HCT116 (cell line): ENCODE measurements around the gene RNF186. TPM values are rescaled to one million over a fixed set of nuclear protein-coding genes. Genes with fewer than 3 reads are reported as not detected.

Source experiments
- ATAC-seq: fragments of 200-7000 bp; cut with Tn5 transposase; 2 replicates; pipeline ENCODE4 v1.9.1; 2020; ENCODE audit warnings: mild to moderate bottlenecking, moderate library complexity
- BruUV-seq: library from RNA; stranded (reverse); fragments of 400-500 nt; replicated peaks from 2 replicates; lab custom pipeline; 2021; lab: Mats Ljungman, UMichigan
- CTCF ChIA-PET: fragments of 300-600 bp; sonication (Branson Sonifier 250); formaldehyde crosslinking; loops from one replicate; lab custom pipeline; 2021; ENCODE audit warnings: antibody characterized with exemption; lab: Charles Lee
- POLR2A ChIA-PET: fragments of 300-600, 350-600 bp; sonication (Branson Sonifier 250); formaldehyde crosslinking; loops from one replicate; lab custom pipeline; 2021; ENCODE audit warnings: antibody characterized with exemption; lab: Charles Lee
- RAD21 ChIA-PET, 2 experiments: fragments of 300-600 bp; sonication (Branson Sonifier 250); formaldehyde crosslinking; loops; one replicate each; lab custom pipeline; 2023; ENCODE audit warnings: low total read pairs in 2 of 2; ENCODE audit not compliant: uncharacterized antibody in 2 of 2, unreplicated experiment in 2 of 2, low non-redundant PET in 1 of 2; lab: Charles Lee
- DNase-seq: peaks from one replicate; pipeline ENCODE4 v3.0.0-alpha.2; 2010; ENCODE audit warnings: low read depth, low spot score
- H2AFZ ChIP-seq: fragments of 200-600 bp; shearing (Covaris generic), sonication (generic); 2 replicates; pipeline ENCODE4 v1.6.1; 2017; ENCODE audit warnings: low read depth, mixed run types, mixed read lengths, antibody characterized with exemption, low read length; ENCODE audit not compliant: poor library complexity, severe bottlenecking
- H3K27ac ChIP-seq: 2 replicates; pipeline ENCODE4 v1.5.1; 2012; ENCODE audit warnings: low read depth, low read length
- H3K27me3 ChIP-seq: fragments of 200-600 bp; sonication (generic); 2 replicates; pipeline ENCODE4 v1.6.1; 2016; ENCODE audit warnings: mixed run types, low read length, mixed read lengths; ENCODE audit not compliant: insufficient read depth
- H3K36me3 ChIP-seq, 2 experiments: fragments of 200-500 bp in 1 of 2; fragments of 200-600 bp in 1 of 2; sonication (Bioruptor generic) in 1 of 2; sonication (generic) in 1 of 2; 2 replicates each; pipeline versions ENCODE4 v1.5.1 to v1.6.1; 2014 to 2016; ENCODE audit warnings: low read length in 2 of 2, inconsistent platforms in 1 of 2, mixed read lengths in 1 of 2, mixed run types in 1 of 2; ENCODE audit not compliant: insufficient read depth in 2 of 2, control insufficient read depth in 1 of 2
- H3K4me1 ChIP-seq, 2 experiments: fragments of 200-600 bp in 1 of 2; sonication (generic) in 1 of 2; 2 replicates each; pipeline versions ENCODE4 v1.5.1 to v1.6.1; 2012 to 2017; ENCODE audit warnings: low read length in 2 of 2, inconsistent platforms in 1 of 2, mild to moderate bottlenecking in 1 of 2, mixed read lengths in 1 of 2, mixed run types in 1 of 2, moderate library complexity in 1 of 2; ENCODE audit not compliant: insufficient read depth in 2 of 2, control insufficient read depth in 1 of 2
- H3K4me2 ChIP-seq: fragments of 200-600 bp; sonication (generic); 2 replicates; pipeline ENCODE4 v1.6.1; 2017; ENCODE audit warnings: mixed run types, low read length, mixed read lengths
- H3K4me3 ChIP-seq, 2 experiments: fragments of 200-600 bp in 1 of 2; sonication (generic) in 1 of 2; replicated peaks in 1 of 2; 2 replicates each; pipeline ENCODE4 v1.5.1; 2011 to 2016; ENCODE audit warnings: low read length in 2 of 2, control low read depth in 1 of 2, low read depth in 1 of 2, mild to moderate bottlenecking in 1 of 2, mixed read lengths in 1 of 2, mixed run types in 1 of 2
- H3K79me2 ChIP-seq: fragments of 200-600 bp; sonication (generic); 2 replicates; pipeline ENCODE4 v1.6.1; 2017; ENCODE audit warnings: mild to moderate bottlenecking, mixed run types, low read length, moderate library complexity, mixed read lengths; ENCODE audit not compliant: insufficient read depth
- H3K9ac ChIP-seq: fragments of 200-600 bp; sonication (generic); 2 replicates; pipeline ENCODE4 v1.6.1; 2016; ENCODE audit warnings: low read length, mixed read lengths
- H3K9me2 ChIP-seq: fragments of 200-600 bp; sonication (generic), shearing (Covaris generic); 2 replicates; pipeline ENCODE4 v1.6.1; 2017; ENCODE audit warnings: mixed run types, mild to moderate bottlenecking, moderate library complexity; ENCODE audit not compliant: insufficient read depth
- H3K9me3 ChIP-seq, 2 experiments: fragments of 200-500 bp in 1 of 2; fragments of 200-600 bp in 1 of 2; sonication (Bioruptor generic) in 1 of 2; sonication (generic) in 1 of 2; 2 replicates each; pipeline ENCODE4 v1.6.1; 2014 to 2017; ENCODE audit warnings: low read length in 2 of 2, mixed read lengths in 2 of 2, inconsistent platforms in 1 of 2, low read depth in 1 of 2, mild to moderate bottlenecking in 1 of 2, mixed run types in 1 of 2, moderate library complexity in 1 of 2; ENCODE audit not compliant: control insufficient read depth in 1 of 2, insufficient read depth in 1 of 2
- H4K20me1 ChIP-seq: fragments of 200-600 bp; sonication (generic), shearing (Covaris generic); 2 replicates; pipeline ENCODE4 v1.6.1; 2017; ENCODE audit warnings: mixed run types, mild to moderate bottlenecking, moderate library complexity; ENCODE audit not compliant: insufficient read depth
- ATF3 ChIP-seq: IDR thresholded peaks from 2 replicates; pipeline ENCODE4 v1.6.1; 2012
- CTCF ChIP-seq, 3 experiments: fragments of 200-600 bp in 1 of 3; sonication (generic) in 1 of 3; IDR thresholded peaks in 2 of 3; conservative IDR thresholded peaks in 1 of 3; 2 replicates each; pipeline ENCODE4 v1.5.1; 2012 to 2017; ENCODE audit warnings: low read depth in 2 of 3, low read length in 2 of 3, antibody characterized with exemption in 1 of 3, borderline replicate concordance in 1 of 3, control low read depth in 1 of 3, mild to moderate bottlenecking in 1 of 3, mixed read lengths in 1 of 3, mixed run types in 1 of 3, moderate library complexity in 1 of 3; ENCODE audit not compliant: insufficient read depth in 1 of 3
- ELF1 ChIP-seq: IDR thresholded peaks from 2 replicates; pipeline ENCODE4 v1.6.1; 2012; ENCODE audit warnings: low read depth, borderline replicate concordance
- EZH2phosphoT487 ChIP-seq: fragments of 200-600 bp; IDR thresholded peaks from 2 replicates; pipeline ENCODE4 v1.6.1; 2018; ENCODE audit warnings: antibody characterized with exemption, borderline replicate concordance
- FOSL1 ChIP-seq: IDR thresholded peaks from 2 replicates; pipeline ENCODE4 v1.6.1; 2012; ENCODE audit warnings: low read depth
- MAX ChIP-seq: IDR thresholded peaks from 2 replicates; pipeline ENCODE4 v1.6.1; 2012
- POLR2A ChIP-seq: IDR thresholded peaks from 2 replicates; pipeline ENCODE4 v1.7.0; 2011; ENCODE audit warnings: borderline replicate concordance; ENCODE audit not compliant: insufficient read depth, insufficient read length; ENCODE audit errors: extremely low read depth
- REST ChIP-seq: IDR thresholded peaks from 2 replicates; pipeline ENCODE4 v1.6.1; 2012; ENCODE audit warnings: low read depth
- YY1 ChIP-seq: IDR thresholded peaks from 2 replicates; pipeline ENCODE4 v1.6.1; 2011; ENCODE audit warnings: low read length, low read depth, moderate library complexity, mild to moderate bottlenecking; ENCODE audit not compliant: insufficient replicate concordance; ENCODE audit errors: extremely low read depth
- ZFX ChIP-seq: fragments of 450-650 bp; IDR thresholded peaks from 2 replicates; pipeline ENCODE4 v1.6.1; 2017
- intact Hi-C: fragments of 100-400 bp; cut with micrococcal nuclease; formaldehyde crosslinking; loops from 2 replicates; pipeline ENCODE4 v1.10.0; 2022
- total RNA-seq: library from RNA; stranded (reverse); gene quantifications from one replicate; pipeline ENCODE4 v1.2.1, GENCODE V29; 2021; ENCODE audit not compliant: unreplicated experiment

The RNF186 gene
- total RNA-seq, 1 experiment from 2014 or later: not detected

GRCh38 chr1:19794583-19794982 lies 20.5 kb downstream of the RNF186 start:
- Histone ChIP-seq H3K4me1 (peaks cover 5 to 11% of the 10 kb centered on the region in 2 experiments), H3K79me2 (no peaks in the 10 kb centered on the region), H3K9me3 (no peaks in the 10 kb centered on the region), H3K27me3 (no peaks in the 10 kb centered on the region), H2AFZ (no peak overlapping the region), H3K27ac (no peak overlapping the region), H4K20me1 (no peaks in the 10 kb centered on the region)
- DNase-seq: no peak
- intact Hi-C loops: no loop called here
- POLR2A ChIA-PET: no interaction called here
- CTCF ChIA-PET: no interaction called here
- TF ChIP-seq POLR2A (no peak), YY1 (no peak), EZH2phosphoT487 (no peak), FOSL1 (no peak), ATF3 (no peak)
- TF ChIP-seq, all 23 proteins: peak for 0
- Histone ChIP-seq H3K4me3 (no peak overlapping the region), H3K4me2 (no peak overlapping the region), H3K36me3 (no peaks in the 10 kb centered on the region; a peak in 1 of 4 replicates), H3K9ac (no peak overlapping the region), H3K9me2 (no peaks in the 10 kb centered on the region)
- no peak for ATAC-seq
- RAD21 ChIA-PET: no interaction called here
- no TSS peak for BruUV-seq

- Histone ChIP-seq H3K4me3 (no peak overlapping the region), H3K9me2 (no peaks in the 10 kb centered on the region), H3K4me1 (no peaks in the 10 kb centered on the region; a peak in 2 of 4 replicates), H3K9ac (no peak overlapping the region), H3K4me2 (no peak overlapping the region), H3K27ac (no peak overlapping the region), H3K36me3 (no peaks in the 10 kb centered on the region; a peak in 1 of 4 replicates), H3K79me2 (no peaks in the 10 kb centered on the region), H3K9me3 (no peaks in the 10 kb centered on the region), H4K20me1 (no peaks in the 10 kb centered on the region), H3K27me3 (no peaks in the 10 kb centered on the region), H2AFZ (no peak overlapping the region)
- ChIA-PET RAD21 (interaction anchor here in 1 of 2 experiments (0.6 kb wide), 1 partner anchor 504 kb away, joined by 4 read pairs; no protein-coding TSS in a partner anchor), POLR2A (no interaction called here), CTCF (no interaction called here)
- intact Hi-C loops: no loop called here
- BruUV-seq: no TSS peak
- ATAC-seq (no peak), DNase-seq (no peak)
- no peak for TF ChIP-seq REST
- TF ChIP-seq ELF1: no peak
- no peak for TF ChIP-seq YY1
- TF ChIP-seq ZFX: no peak
- no peak for TF ChIP-seq MAX
- no peak for TF ChIP-seq CTCF (IDR thresholded peaks at IDR 0.05 in 2 of 3, conservative IDR thresholded peaks at IDR 0.05 in 1 of 3; ENCODE audit: borderline replicate concordance in 1 of 3, insufficient read depth in 1 of 3, low read depth in 2 of 3, low read length in 2 of 3)
- TF ChIP-seq ATF3: no peak
- TF ChIP-seq POLR2A: no peak
These were observed 21.6 kb downstream of the RNF186 start for GRCh38 chr1:19793360-19794046.
